Measurements from ENCODE around the gene ECSIT.

- TF ChIP-seq POLR2A (IDR thresholded peaks at IDR 0.05; ENCODE audit: low read depth, low read length): no peak
- TF ChIP-seq POLR2AphosphoS5 (IDR thresholded peaks at IDR 0.05; ENCODE audit: low read depth, low read length): no peak
Observed at GRCh38 chr19:11456659-11457058, 72.3 kb downstream of the ECSIT start.
